Fibroblast of lung (primary cell): ENCODE results near the gene PIP4K2A. TPM values are rescaled to one million over a fixed set of nuclear protein-coding genes. Genes with fewer than 3 reads are reported as not detected.

Experiments used
- DNase-seq, 2 donors: peaks; one replicate each; pipeline versions ENCODE4 v3.0.0 to v3.0.0-alpha.2; 2010; ENCODE audit warnings: low read depth in 2 of 2
- H2AFZ ChIP-seq: 2 replicates; pipeline ENCODE4 v1.5.1; 2012; ENCODE audit warnings: low read length, control low read depth, inconsistent platforms
- H3K27ac ChIP-seq: 2 replicates; pipeline ENCODE4 v1.5.1; 2011; ENCODE audit warnings: low read length, control low read depth; ENCODE audit not compliant: insufficient read depth
- H3K27me3 ChIP-seq: 2 replicates; pipeline ENCODE4 v1.5.1; 2011; ENCODE audit warnings: mild to moderate bottlenecking, low read length; ENCODE audit not compliant: control insufficient read depth, insufficient read depth
- H3K36me3 ChIP-seq: 2 replicates; pipeline ENCODE4 v1.5.1; 2011; ENCODE audit warnings: low read length; ENCODE audit not compliant: control insufficient read depth, insufficient read depth
- H3K4me1 ChIP-seq: 2 replicates; pipeline ENCODE4 v1.5.1; 2011; ENCODE audit warnings: low read length; ENCODE audit not compliant: control insufficient read depth, insufficient read depth; ENCODE audit errors: extremely low read depth
- H3K4me2 ChIP-seq: 2 replicates; pipeline ENCODE4 v1.5.1; 2011; ENCODE audit warnings: low read length, control low read depth; ENCODE audit not compliant: insufficient read depth; ENCODE audit errors: extremely low read depth
- H3K4me3 ChIP-seq, 4 experiments: fragments of 200-600 bp in 1 of 4; sonication (generic) in 1 of 4; replicated peaks in 1 of 4; 2 replicates each; pipeline ENCODE4 v1.5.1; 2011 to 2016; ENCODE audit warnings: low read length in 4 of 4, low read depth in 3 of 4, mild to moderate bottlenecking in 3 of 4, control low read depth in 2 of 4, inconsistent platforms in 1 of 4, mixed read lengths in 1 of 4; ENCODE audit not compliant: insufficient read depth in 1 of 4; ENCODE audit errors: control extremely low read depth in 1 of 4
- H3K79me2 ChIP-seq: 2 replicates; pipeline ENCODE4 v1.5.1; 2012; ENCODE audit warnings: mild to moderate bottlenecking, low read length, inconsistent platforms; ENCODE audit not compliant: control insufficient read depth, insufficient read depth
- H3K9ac ChIP-seq: 2 replicates; pipeline ENCODE4 v1.5.1; 2011; ENCODE audit warnings: mild to moderate bottlenecking, low read length, control low read depth; ENCODE audit not compliant: insufficient read depth
- H3K9me3 ChIP-seq: 2 replicates; pipeline ENCODE4 v1.5.1; 2012; ENCODE audit warnings: low read depth, low read length; ENCODE audit not compliant: control insufficient read depth, insufficient read depth
- H4K20me1 ChIP-seq: 2 replicates; pipeline ENCODE4 v1.5.1; 2011; ENCODE audit warnings: low read length; ENCODE audit not compliant: control insufficient read depth, insufficient read depth; ENCODE audit errors: extremely low read depth
- CTCF ChIP-seq, 2 donors: IDR thresholded peaks in 1 of 2; conservative IDR thresholded peaks in 1 of 2; 1 replicate in 1 of 2; 2 replicates in 1 of 2; pipeline ENCODE4 v1.5.1; 2011 to 2012; ENCODE audit warnings: low read length in 2 of 2, control low read depth in 1 of 2, inconsistent platforms in 1 of 2, low read depth in 1 of 2, mild to moderate bottlenecking in 1 of 2
- EZH2 ChIP-seq: IDR thresholded peaks from 2 replicates; pipeline ENCODE4 v1.5.1; 2012; ENCODE audit warnings: low read length, control low read depth, mild to moderate bottlenecking; ENCODE audit errors: missing control alignments
- polyA plus RNA-seq, 2 donors: library from polyadenylated mRNA; depleted of rRNA in 1 of 2; stranded (reverse) in 1 of 2; unstranded in 1 of 2; fragments of >200 nt; gene quantifications; 2 replicates each; pipeline ENCODE4 v1.2.1, GENCODE V29; 2011 to 2012; ENCODE audit warnings: missing spikeins in 1 of 2
- total RNA-seq: library from RNA; depleted of rRNA; stranded (reverse); fragments of >200 nt; gene quantifications from 2 replicates; pipeline ENCODE4 v1.2.1, GENCODE V29; 2014

Gene PIP4K2A
- total and polyA plus RNA-seq, 2 donors (not counting 1 experiment from before 2014, with no cell fraction given): 28.5 to 40.0 TPM

GRCh38 chr10:22633528-22633927 is 80.8 kb downstream of the PIP4K2A start:
- Histone ChIP-seq H3K4me1 (peaks cover 7% of the 10 kb centered on the region), H3K27ac (no peak overlapping the region), H3K4me2 (no peak overlapping the region), H4K20me1 (no peaks in the 10 kb centered on the region), H3K79me2 (peaks cover 17% of the 10 kb centered on the region), H3K36me3 (no peaks in the 10 kb centered on the region), H3K27me3 (no peaks in the 10 kb centered on the region), H3K9ac (no peak overlapping the region), H3K9me3 (no peaks in the 10 kb centered on the region), H2AFZ (no peak overlapping the region), H3K4me3 (no peak overlapping the region)
- TF ChIP-seq EZH2: no peak
- TF ChIP-seq CTCF (conservative IDR thresholded peaks at IDR 0.05 in 1 of 2, IDR thresholded peaks at IDR 0.05 in 1 of 2; ENCODE audit: low read depth in 1 of 2, low read length in 2 of 2): no peak
- no peak for DNase-seq

GRCh38 chr10:22633106-22633505 is 81.3 kb downstream of the PIP4K2A start:
- Histone ChIP-seq H3K4me3 (no peak overlapping the region), H3K4me1 (peaks cover 7% of the 10 kb centered on the region), H3K4me2 (no peak overlapping the region), H3K36me3 (no peaks in the 10 kb centered on the region), H3K27me3 (no peaks in the 10 kb centered on the region), H3K9me3 (no peaks in the 10 kb centered on the region), H3K9ac (no peak overlapping the region), H4K20me1 (no peaks in the 10 kb centered on the region), H3K27ac (no peak overlapping the region), H3K79me2 (peaks cover 21% of the 10 kb centered on the region), H2AFZ (no peak overlapping the region)
- no peak for DNase-seq
- no peak for TF ChIP-seq EZH2
- no peak for TF ChIP-seq CTCF (conservative IDR thresholded peaks at IDR 0.05 in 1 of 2, IDR thresholded peaks at IDR 0.05 in 1 of 2; ENCODE audit: low read depth in 1 of 2, low read length in 2 of 2)

- TF ChIP-seq CTCF (conservative IDR thresholded peaks at IDR 0.05 in 1 of 2, IDR thresholded peaks at IDR 0.05 in 1 of 2; ENCODE audit: low read depth in 1 of 2, low read length in 2 of 2) (no peak), EZH2 (no peak)
- Histone ChIP-seq H3K27ac (no peak overlapping the region), H3K4me3 (no peak overlapping the region), H3K36me3 (no peaks in the 10 kb centered on the region), H2AFZ (no peak overlapping the region), H3K4me1 (peaks cover 12% of the 10 kb centered on the region), H4K20me1 (no peaks in the 10 kb centered on the region), H3K4me2 (no peak overlapping the region), H3K9me3 (no peaks in the 10 kb centered on the region), H3K79me2 (peaks cover 20% of the 10 kb centered on the region), H3K9ac (no peak overlapping the region), H3K27me3 (no peaks in the 10 kb centered on the region)
- peak in 1 of 2 donors; percentile 57 for DNase-seq
Observed at GRCh38 chr10:22631646-22632278, 82.6 kb downstream of the PIP4K2A start.
